H1 (cell line): ENCODE results near the gene POP7. TPM values are rescaled to one million over a fixed set of nuclear protein-coding genes. Genes with fewer than 3 reads are reported as not detected.

ENCODE experiments used
- CTCF ChIA-PET: fragments of 300-600 bp; sonication (Branson Sonifier 250); formaldehyde crosslinking; loops from one replicate; lab custom pipeline; 2021; ENCODE audit not compliant: partially characterized antibody; lab: Charles Lee
- POLR2A ChIA-PET: fragments of 300-600 bp; sonication (Branson Sonifier 250); formaldehyde crosslinking; loops from one replicate; lab custom pipeline; 2021; ENCODE audit warnings: inconsistent platforms; ENCODE audit not compliant: partially characterized antibody; lab: Charles Lee
- DNase-seq, 2 experiments: peaks; one replicate each; pipeline versions ENCODE4 v3.0.0 to v3.0.0-alpha.2; 2010 to 2022; ENCODE audit warnings: low spot score in 2 of 2, low read depth in 1 of 2, mixed read lengths in 1 of 2
- FAIRE-seq: peaks from 2 replicates; lab custom pipeline; 2011; peaks lifted over from hg19 to GRCh38; lab: Jason Lieb, UNC
- H2AFZ ChIP-seq: 2 replicates; pipeline ENCODE4 v1.8.1; 2012; ENCODE audit warnings: low read length, inconsistent platforms
- H2AK5ac ChIP-seq: 2 replicates; pipeline ENCODE4 v1.6.1; 2013; ENCODE audit warnings: low read depth, low read length
- H2BK120ac ChIP-seq: replicated peaks from 2 replicates; pipeline ENCODE3; 2013; ENCODE audit warnings: low read depth, low read length, inconsistent platforms
- H2BK12ac ChIP-seq: 2 replicates; pipeline ENCODE4 v1.6.1; 2013; ENCODE audit warnings: low read depth, low read length
- H2BK15ac ChIP-seq: 2 replicates; pipeline ENCODE4 v1.6.1; 2013; ENCODE audit warnings: low read length
- H2BK20ac ChIP-seq: 2 replicates; pipeline ENCODE4 v1.6.1; 2013; ENCODE audit warnings: low read length
- H2BK5ac ChIP-seq: 2 replicates; pipeline ENCODE4 v1.6.1; 2013; ENCODE audit warnings: low read depth, low read length
- H3K14ac ChIP-seq: 2 replicates; pipeline ENCODE4 v1.6.1; 2013; ENCODE audit warnings: inconsistent platforms; ENCODE audit not compliant: insufficient read length
- H3K18ac ChIP-seq: 2 replicates; pipeline ENCODE4 v1.6.1; 2013; ENCODE audit warnings: low read length; ENCODE audit errors: extremely low read depth
- H3K23ac ChIP-seq: 2 replicates; pipeline ENCODE4 v1.6.1; 2013; ENCODE audit warnings: inconsistent platforms; ENCODE audit not compliant: insufficient read length
- H3K23me2 ChIP-seq: 2 replicates; pipeline ENCODE4 v1.6.1; 2013; ENCODE audit warnings: low read depth, low read length
- H3K27ac ChIP-seq: 2 replicates; pipeline ENCODE4 v1.6.1; 2011; ENCODE audit warnings: low read depth, low read length, inconsistent platforms
- H3K27me3 ChIP-seq, 4 experiments: replicated peaks in 1 of 4; 1 replicate in 1 of 4; 2 replicates in 3 of 4; pipeline versions ENCODE4 v1.6.1 to v1.8.1; 2011 to 2013; ENCODE audit warnings: low read length in 3 of 4, mild to moderate bottlenecking in 3 of 4, inconsistent platforms in 2 of 4, mixed read lengths in 2 of 4, moderate library complexity in 1 of 4; ENCODE audit not compliant: control insufficient read depth in 3 of 4, insufficient read depth in 3 of 4; ENCODE audit errors: extremely low read depth in 1 of 4
- H3K36me3 ChIP-seq, 4 experiments: 2 replicates each; pipeline versions ENCODE4 v1.6.1 to v1.8.1; 2011 to 2013; ENCODE audit warnings: mild to moderate bottlenecking in 4 of 4, low read length in 3 of 4, moderate library complexity in 2 of 4, control low read depth in 1 of 4, inconsistent platforms in 1 of 4; ENCODE audit not compliant: insufficient read depth in 4 of 4, control insufficient read depth in 2 of 4
- H3K4ac ChIP-seq: replicated peaks from 2 replicates; pipeline ENCODE3; 2013; ENCODE audit warnings: low read length, low read depth, mixed read lengths, inconsistent platforms; ENCODE audit not compliant: insufficient read length
- H3K4me1 ChIP-seq, 4 experiments: replicated peaks in 1 of 4; 1 replicate in 1 of 4; 2 replicates in 3 of 4; pipeline versions ENCODE4 v1.6.1 to v1.8.1; 2011 to 2013; ENCODE audit warnings: low read length in 3 of 4, inconsistent platforms in 2 of 4, mixed read lengths in 1 of 4; ENCODE audit not compliant: insufficient read depth in 4 of 4, control insufficient read depth in 3 of 4
- H3K4me2 ChIP-seq, 2 experiments: 2 replicates each; pipeline versions ENCODE4 v1.6.1 to v1.8.1; 2011 to 2013; ENCODE audit warnings: low read depth in 2 of 2, low read length in 2 of 2, control low read depth in 1 of 2, inconsistent platforms in 1 of 2, mild to moderate bottlenecking in 1 of 2; ENCODE audit not compliant: insufficient read depth in 1 of 2
- H3K4me3 ChIP-seq, 4 experiments: fragments of 200-600, 300-600 bp in 1 of 4; sonication (generic), shearing (Covaris generic), sonication (Bioruptor Twin) in 1 of 4; 2 replicates each; pipeline versions ENCODE4 v1.5.1 to v1.8.1; 2011 to 2016; ENCODE audit warnings: low read length in 4 of 4, low read depth in 3 of 4, control low read depth in 2 of 4, inconsistent platforms in 2 of 4, mild to moderate bottlenecking in 2 of 4, mixed read lengths in 1 of 4, moderate library complexity in 1 of 4; ENCODE audit not compliant: insufficient read depth in 2 of 4; ENCODE audit errors: extremely low read depth in 1 of 4
- H3K56ac ChIP-seq: replicated peaks from 2 replicates; pipeline ENCODE3; 2013; ENCODE audit warnings: low read depth, mild to moderate bottlenecking, mixed read lengths, low read length, inconsistent platforms; ENCODE audit not compliant: insufficient read length
- H3K79me1 ChIP-seq: 2 replicates; pipeline ENCODE4 v1.6.1; 2013; ENCODE audit warnings: low read depth, low read length, control low read depth
- H3K79me2 ChIP-seq, 2 experiments: 2 replicates each; pipeline versions ENCODE4 v1.6.1 to v1.8.1; 2012 to 2013; ENCODE audit warnings: low read length in 2 of 2, mild to moderate bottlenecking in 2 of 2, inconsistent platforms in 1 of 2; ENCODE audit not compliant: insufficient read depth in 2 of 2, control insufficient read depth in 1 of 2
- H3K9ac ChIP-seq, 4 experiments: replicated peaks in 1 of 4; 1 replicate in 1 of 4; 2 replicates in 3 of 4; pipeline versions ENCODE4 v1.6.1 to v1.8.1; 2011 to 2013; ENCODE audit warnings: low read depth in 3 of 4, low read length in 3 of 4, control low read depth in 2 of 4, mild to moderate bottlenecking in 2 of 4, moderate library complexity in 2 of 4, inconsistent platforms in 1 of 4; ENCODE audit errors: extremely low read depth in 1 of 4
- H3K9me3 ChIP-seq, 2 experiments: 2 replicates each; pipeline versions ENCODE4 v1.6.1 to v1.8.1; 2012 to 2013; ENCODE audit warnings: mild to moderate bottlenecking in 2 of 2, moderate library complexity in 2 of 2, control low read depth in 1 of 2, inconsistent platforms in 1 of 2, low read depth in 1 of 2, low read length in 1 of 2, mixed read lengths in 1 of 2; ENCODE audit not compliant: insufficient read depth in 2 of 2
- H4K20me1 ChIP-seq, 2 experiments: replicated peaks in 1 of 2; 2 replicates each; pipeline versions ENCODE3 to v1.8.1; 2011 to 2013; ENCODE audit warnings: inconsistent platforms in 2 of 2, low read length in 2 of 2, mild to moderate bottlenecking in 1 of 2; ENCODE audit not compliant: insufficient read depth in 2 of 2, control insufficient read depth in 1 of 2
- H4K5ac ChIP-seq: 2 replicates; pipeline ENCODE4 v1.6.1; 2013; ENCODE audit warnings: low read length, low read depth, mixed read lengths, inconsistent platforms; ENCODE audit not compliant: insufficient read length
- H4K8ac ChIP-seq: 2 replicates; pipeline ENCODE4 v1.8.0; 2013; ENCODE audit warnings: mild to moderate bottlenecking, moderate library complexity, low read length, inconsistent platforms; ENCODE audit not compliant: insufficient read depth; ENCODE audit errors: extremely low read depth
- H4K91ac ChIP-seq: replicated peaks from 2 replicates; pipeline ENCODE3; 2013; ENCODE audit warnings: low read length, mixed read lengths, inconsistent platforms; ENCODE audit not compliant: insufficient read length
- ATF3 ChIP-seq: IDR thresholded peaks from 2 replicates; pipeline ENCODE4 v1.6.1; 2011; ENCODE audit warnings: low read depth, mild to moderate bottlenecking, low read length; ENCODE audit not compliant: insufficient read depth
- BRCA1 ChIP-seq: IDR thresholded peaks from 2 replicates; pipeline ENCODE4 v1.6.1; 2012; ENCODE audit warnings: low read depth, low read length, improper control_type of control experiment
- EP300 ChIP-seq, 2 experiments: IDR thresholded peaks; 1 replicate in 1 of 2; 2 replicates in 1 of 2; pipeline ENCODE4 v1.6.1; 2011 to 2012; ENCODE audit warnings: low read depth in 2 of 2, low read length in 2 of 2, mild to moderate bottlenecking in 2 of 2, borderline replicate concordance in 1 of 2, inconsistent platforms in 1 of 2, moderate library complexity in 1 of 2
- HDAC6 ChIP-seq: IDR thresholded peaks from one replicate; pipeline ENCODE4 v1.7.1; 2012; ENCODE audit warnings: low read depth, mild to moderate bottlenecking, inconsistent platforms, low read length, moderate library complexity
- NRF1 ChIP-seq: IDR thresholded peaks from 2 replicates; pipeline ENCODE4 v1.6.1; 2011; ENCODE audit warnings: mild to moderate bottlenecking, low read depth, low read length, improper control_type of control experiment
- PHF8 ChIP-seq: fragments of 200-600 bp; sonication (generic); conservative IDR thresholded peaks from 2 replicates; pipeline ENCODE4 v1.7.1; 2012; ENCODE audit warnings: low read depth, mild to moderate bottlenecking, inconsistent platforms, low read length, moderate library complexity
- TEAD4 ChIP-seq: IDR thresholded peaks from 2 replicates; pipeline ENCODE4 v1.6.1; 2012; ENCODE audit warnings: low read depth, low read length, inconsistent platforms, mixed read lengths
- YY1 ChIP-seq: IDR thresholded peaks from 2 replicates; pipeline ENCODE4 v1.6.1; 2011; ENCODE audit warnings: low read depth, mild to moderate bottlenecking, low read length
- WGBS, 2 experiments: shearing (Covaris generic) in 1 of 2; methylation state at CpG; one replicate each; pipeline versions ENCODE4 v1.1.6 to v1.1.7; 2013 to 2015; ENCODE audit warnings: low lambda C conversion rate in 2 of 2, mixed read lengths in 2 of 2, inconsistent platforms in 1 of 2, low coverage in 1 of 2, missing lambda C conversion rate in 1 of 2; ENCODE audit not compliant: insufficient replicate concordance in 2 of 2, insufficient coverage in 1 of 2, insufficient read length in 1 of 2; ENCODE audit errors: extremely low coverage in 1 of 2, missing lambda C conversion rate in 1 of 2; 5-methylcytosine and 5-hydroxymethylcytosine counted together
- polyA plus RNA-seq, 7 experiments: library from polyadenylated mRNA; depleted of rRNA in 3 of 7; stranded (reverse) in 5 of 7; unstranded in 2 of 7; fragments of >200 nt in 5 of 7; fragments of 200-250 nt in 2 of 7; gene quantifications; 1 replicate in 5 of 7; 2 replicates in 1 of 7; 4 replicates in 1 of 7; pipeline versions ENCODE4 v1.2.1 to v1.2.3, GENCODE V29; 2011 to 2013; ENCODE audit warnings: missing spikeins in 2 of 7, mixed read lengths in 2 of 7
- total RNA-seq: library from RNA; stranded (reverse); fragmentation: NEBNext Ultra II Directional; extraction: Animal tissue kit (Norgen Biotek cat#: 25700); gene quantifications from 2 replicates; pipeline ENCODE4 v1.2.1, GENCODE V29; 2021
- TF ChIP-seq, protein P1 (sequence below): IDR thresholded peaks from 2 replicates; pipeline ENCODE4 v1.6.1; 2012; ENCODE audit warnings: inconsistent platforms
- TF ChIP-seq, protein P2 (sequence below): IDR thresholded peaks from 2 replicates; pipeline ENCODE4 v1.6.1; 2012; ENCODE audit warnings: inconsistent platforms

POP7 gene
- total and polyA plus RNA-seq, 2 of the 8 experiments (the other 6 are each of a cell fraction or from before 2014, with no cell fraction given): 92.5 to 135 TPM

DNA sequence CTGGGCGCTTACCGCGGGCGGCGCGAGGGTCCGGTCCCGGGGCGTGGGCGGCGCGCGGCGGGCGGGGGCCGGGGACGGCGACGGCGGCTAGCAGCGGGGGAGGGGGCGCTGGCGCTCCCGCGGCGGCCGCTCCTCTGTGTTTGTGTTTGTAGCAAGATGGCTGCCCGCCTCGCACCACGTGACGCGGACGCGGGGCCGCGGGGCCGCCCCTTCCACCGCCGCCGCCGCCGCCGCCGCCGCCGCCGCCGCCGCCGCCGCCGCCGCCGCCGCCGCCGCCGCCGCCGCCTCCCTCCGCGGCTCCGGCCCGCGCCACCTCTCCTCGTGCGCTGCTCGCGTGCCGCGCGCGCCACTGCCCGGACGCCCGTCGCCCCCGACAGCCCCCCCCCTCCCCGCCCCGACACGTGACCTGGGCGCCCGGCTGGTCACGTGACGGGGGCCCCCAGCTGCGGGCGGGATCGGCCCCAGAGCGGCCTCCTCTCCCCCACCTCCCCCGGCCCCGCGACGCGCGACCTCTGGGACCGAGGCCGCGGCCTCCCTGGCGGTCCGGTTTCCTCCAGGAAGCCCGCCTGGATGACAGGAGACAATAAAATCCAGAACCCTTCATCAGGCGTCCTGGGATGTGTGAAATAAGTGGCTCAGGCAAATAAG is 11.7 kb upstream of the POP7 start, which contains the start of gene GIGYF1:
GIGYF1 (minus strand) TSS at position 153 of the 648 bp plus-strand sequence. CDS start 6,012 bp downstream, outside the sequence.
- no peak within 1 kb of the TSS for H3K14ac ChIP-seq
- peak within 1 kb of the TSS; percentile 38 for H4K5ac ChIP-seq
- peak within 1 kb of the TSS; percentile 98 for H2AK5ac ChIP-seq
- peak within 1 kb of the TSS; percentile 98; the same call in 1 of the 2 replicates for H2BK20ac ChIP-seq
- POLR2A ChIA-PET: interaction anchor here (1.0 to 14.3 kb wide), 7 partner anchors 11 to 89 kb away, joined by 3 to 257 read pairs (median 5); partner anchors contain the start of genes EPO, MOSPD3 and POP7
- peak within 1 kb of the TSS; percentile 82 to 95 (median 90) for H3K4me3 ChIP-seq
- peaks cover 0 to 4% (median 0%) of the 10 kb centered on the region in 4 experiments; a peak in 2 of 8 replicates for H3K36me3 ChIP-seq
- peak within 1 kb of the TSS; percentile 76 for H4K91ac ChIP-seq
- H3K4ac ChIP-seq: peak within 1 kb of the TSS; percentile 49
- peak within 1 kb of the TSS; percentile 45 for H2BK12ac ChIP-seq
- H3K18ac ChIP-seq: peak within 1 kb of the TSS; percentile 87
- peaks cover 15% of the 10 kb centered on the region for H3K23me2 ChIP-seq
- H3K4me1 ChIP-seq: peaks cover 6 to 20% (median 12%) of the 10 kb centered on the region in 4 experiments
- H3K56ac ChIP-seq: peak within 1 kb of the TSS; percentile 28
- H3K27ac ChIP-seq: peak within 1 kb of the TSS; percentile 85
- no peak for FAIRE-seq
- WGBS, 2 experiments: 0% methylated on average over 1 of the region's 102 CpGs; no CpG with 5 or more reads in 1 of the 2 experiments
- DNase-seq: peak in 1 of 2 experiments; percentile 77
- H3K9me3 ChIP-seq: no peaks in the 10 kb centered on the region
- H2BK5ac ChIP-seq: peak within 1 kb of the TSS; percentile 83
- H2AFZ ChIP-seq: no peak within 1 kb of the TSS
- H2BK15ac ChIP-seq: peak within 1 kb of the TSS; percentile 19; the same call in 1 of the 2 replicates
- peak within 1 kb of the TSS; percentile 81 for H4K8ac ChIP-seq
- peaks cover 6% of the 10 kb centered on the region for H3K79me1 ChIP-seq
- H3K4me2 ChIP-seq: peak within 1 kb of the TSS; percentile 83 to 88
- CTCF ChIA-PET: interaction anchor here (0.6 to 20.7 kb wide), 6 partner anchors 14 to 91 kb away, joined by 3 to 254 read pairs (median 52); partner anchors contain the start of genes MOSPD3, PCOLCE and POP7
- no peak within 1 kb of the TSS for H3K23ac ChIP-seq
- H3K27me3 ChIP-seq: no peaks in the 10 kb centered on the region
- H4K20me1 ChIP-seq: peaks cover 20 to 25% of the 10 kb centered on the region in 2 experiments
- H2BK120ac ChIP-seq: peak within 1 kb of the TSS; percentile 66
- peaks cover 19 to 44% of the 10 kb centered on the region in 2 experiments for H3K79me2 ChIP-seq
- H3K9ac ChIP-seq: peak within 1 kb of the TSS; percentile 83 to 98 (median 90)
- no peak for TF ChIP-seq TEAD4
- TF ChIP-seq, protein P1, sequence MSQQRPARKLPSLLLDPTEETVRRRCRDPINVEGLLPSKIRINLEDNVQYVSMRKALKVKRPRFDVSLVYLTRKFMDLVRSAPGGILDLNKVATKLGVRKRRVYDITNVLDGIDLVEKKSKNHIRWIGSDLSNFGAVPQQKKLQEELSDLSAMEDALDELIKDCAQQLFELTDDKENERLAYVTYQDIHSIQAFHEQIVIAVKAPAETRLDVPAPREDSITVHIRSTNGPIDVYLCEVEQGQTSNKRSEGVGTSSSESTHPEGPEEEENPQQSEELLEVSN: peak; percentile 93
- peak; percentile 82; the same call in 1 of the 2 replicates for TF ChIP-seq YY1
- no peak for TF ChIP-seq NRF1
- no peak for TF ChIP-seq BRCA1
- peak; percentile 79 for TF ChIP-seq ATF3
- no peak for TF ChIP-seq HDAC6
- TF ChIP-seq, protein P2, sequence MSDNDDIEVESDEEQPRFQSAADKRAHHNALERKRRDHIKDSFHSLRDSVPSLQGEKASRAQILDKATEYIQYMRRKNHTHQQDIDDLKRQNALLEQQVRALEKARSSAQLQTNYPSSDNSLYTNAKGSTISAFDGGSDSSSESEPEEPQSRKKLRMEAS: peak; percentile 87
- peak in 1 of 2 experiments; percentile 47; a peak in 1 of 3 replicates for TF ChIP-seq EP300 (IDR thresholded peaks at IDR 0.05; ENCODE audit: borderline replicate concordance in 1 of 2, low read depth in 2 of 2, low read length in 2 of 2)
- no peak for TF ChIP-seq PHF8
